Stimulated activated CD4-positive, alpha-beta T cell treated with anti-CD3 and anti-CD28 coated beads, Interleukin-15, amount 100 ng/mL, for 48 hours (primary cell): ENCODE results near the gene GALNT16.
"Not testable (repeated sequence)": the region's sequence is repeated elsewhere in the genome, so short reads cannot be mapped to it uniquely, and the experiment has no call there.

ENCODE experiments used
- DNase-seq, 2 donors: peaks; one replicate each; pipeline ENCODE4 v3.0.0-alpha.2; 2020; ENCODE audit warnings: low read depth in 2 of 2

GALNT16 gene

GRCh38 chr14:69259527-69260189 lies at the start of gene GALNT16:
TSS of gene GALNT16 (plus strand) at chr14:69260158. CDS start at chr14:69260291, 133 bp downstream.
- no peak for DNase-seq

GRCh38 chr14:69214393-69214792 lies 45.6 kb upstream of the GALNT16 start:
- DNase-seq = no peak

- not testable (repeated sequence) for DNase-seq
Observed at GRCh38 chr14:69217663-69218062, 42.3 kb upstream of the GALNT16 start.

GRCh38 chr14:69224946-69225345 lies 35.0 kb upstream of the GALNT16 start:
- DNase-seq = no peak

GRCh38 chr14:69226178-69226577 lies 33.8 kb upstream of the GALNT16 start:
- DNase-seq = no peak

- DNase-seq = no peak
Observed at GRCh38 chr14:69226736-69227135, 33.2 kb upstream of the GALNT16 start.

- DNase-seq = no peak
Observed at GRCh38 chr14:69231486-69231885, 28.5 kb upstream of the GALNT16 start.

- no peak for DNase-seq
Observed at GRCh38 chr14:69232388-69232787, 27.6 kb upstream of the GALNT16 start.

GRCh38 chr14:69234106-69234505 lies 25.9 kb upstream of the GALNT16 start:
- DNase-seq = no peak

- DNase-seq = no peak
Observed at GRCh38 chr14:69235708-69236107, 24.2 kb upstream of the GALNT16 start.

GRCh38 chr14:69237142-69237541 lies 22.8 kb upstream of the GALNT16 start:
- DNase-seq = no peak

GRCh38 chr14:69237584-69237983 lies 22.4 kb upstream of the GALNT16 start:
- DNase-seq = no peak

- DNase-seq = no peak
Observed at GRCh38 chr14:69238883-69239282, 21.1 kb upstream of the GALNT16 start.

- no peak for DNase-seq
Observed at GRCh38 chr14:69240527-69241173, 19.3 kb upstream of the GALNT16 start.

GRCh38 chr14:69241577-69241976 lies 18.4 kb upstream of the GALNT16 start:
- DNase-seq = no peak

- DNase-seq = peak in 1 of 2 donors; percentile 34
Observed at GRCh38 chr14:69242311-69243224, 17.4 kb upstream of the GALNT16 start.

- DNase-seq = no peak
Observed at GRCh38 chr14:69244946-69245345, 15.0 kb upstream of the GALNT16 start.

GRCh38 chr14:69246331-69246730 lies 13.6 kb upstream of the GALNT16 start:
- DNase-seq = no peak

- DNase-seq = no peak
Observed at GRCh38 chr14:69247676-69248440, 12.1 kb upstream of the GALNT16 start.

GRCh38 chr14:69249603-69250002 lies 10.4 kb upstream of the GALNT16 start:
- no peak for DNase-seq

GRCh38 chr14:69252851-69253250 lies 7.1 kb upstream of the GALNT16 start:
- DNase-seq = no peak

- no peak for DNase-seq
Observed at GRCh38 chr14:69259168-69259526, 811 bp upstream of the GALNT16 start.
